NAMALWA (cell line): ENCODE data around the gene PKNOX2.

Experiments used
- DNase-seq: peaks from one replicate; pipeline ENCODE4 v3.0.0-alpha.2; 2015; ENCODE audit warnings: low spot score

The PKNOX2 gene

GRCh38 chr11:125284245-125284850, 119.8 kb downstream of the PKNOX2 start:
- no peak for DNase-seq

GRCh38 chr11:125285844-125286243, 121.3 kb downstream of the PKNOX2 start:
- no peak for DNase-seq

GRCh38 chr11:125286486-125286885, 121.9 kb downstream of the PKNOX2 start:
- no peak for DNase-seq

- DNase-seq: no peak
These were observed 123.1 kb downstream of the PKNOX2 start for GRCh38 chr11:125287491-125288210.

GRCh38 chr11:125289419-125290098, 125.0 kb downstream of the PKNOX2 start:
- DNase-seq: no peak

GRCh38 chr11:125290263-125290662, 125.7 kb downstream of the PKNOX2 start:
- no peak for DNase-seq

- no peak for DNase-seq
These were observed 127.5 kb downstream of the PKNOX2 start for GRCh38 chr11:125292100-125292499.

- no peak for DNase-seq
These were observed 129.0 kb downstream of the PKNOX2 start for GRCh38 chr11:125293596-125293995.

GRCh38 chr11:125295931-125296330, 131.4 kb downstream of the PKNOX2 start:
- DNase-seq: no peak

GRCh38 chr11:125297346-125297915, 132.9 kb downstream of the PKNOX2 start:
- no peak for DNase-seq

- DNase-seq: no peak
These were observed 134.6 kb downstream of the PKNOX2 start for GRCh38 chr11:125299061-125299615.

GRCh38 chr11:125299821-125300220, 135.3 kb downstream of the PKNOX2 start:
- no peak for DNase-seq

GRCh38 chr11:125300791-125301218, 136.3 kb downstream of the PKNOX2 start:
- DNase-seq: no peak

GRCh38 chr11:125301346-125301745, 136.8 kb downstream of the PKNOX2 start:
- no peak for DNase-seq

- no peak for DNase-seq
These were observed 138.6 kb downstream of the PKNOX2 start for GRCh38 chr11:125303186-125303585.

GRCh38 chr11:125303694-125304093, 139.1 kb downstream of the PKNOX2 start:
- DNase-seq: no peak

GRCh38 chr11:125304136-125304535, 139.6 kb downstream of the PKNOX2 start:
- DNase-seq: no peak

- no peak for DNase-seq
These were observed 140.3 kb downstream of the PKNOX2 start for GRCh38 chr11:125304876-125305275.

GRCh38 chr11:125305345-125305744, 140.8 kb downstream of the PKNOX2 start:
- DNase-seq: no peak

- DNase-seq: no peak
These were observed 141.9 kb downstream of the PKNOX2 start for GRCh38 chr11:125306476-125306875.

GRCh38 chr11:125308246-125308645, 143.7 kb downstream of the PKNOX2 start:
- no peak for DNase-seq

- DNase-seq: no peak
These were observed 147.8 kb downstream of the PKNOX2 start for GRCh38 chr11:125312391-125312790.

- no peak for DNase-seq
These were observed 148.3 kb downstream of the PKNOX2 start for GRCh38 chr11:125312812-125313211.
